HG03439 (cell line): Measurements from ENCODE around the gene OBP2B.
"Not testable (repeated sequence)": the region's sequence is repeated elsewhere in the genome, so short reads cannot be mapped to it uniquely, and the experiment has no call there.

Experiments
- ATAC-seq: cut with Tn5 transposase; IDR thresholded peaks from one replicate; pipeline ENCODE4 v1.9.1; 2021; ENCODE audit warnings: mild to moderate bottlenecking, moderate library complexity; ENCODE audit not compliant: unreplicated experiment

The OBP2B gene

GRCh38 chr9:133208880-133209300 is at the start of gene OBP2B:
TSS of gene OBP2B (minus strand) at chr9:133209250. CDS start at chr9:133209199, 51 bp downstream.
- ATAC-seq: not testable (repeated sequence)

GRCh38 chr9:133258061-133259015 is 49.3 kb upstream of the OBP2B start:
- no peak for ATAC-seq

- no peak for ATAC-seq
Measured at GRCh38 chr9:133257465-133257956, 48.5 kb upstream of the OBP2B start.

GRCh38 chr9:133256686-133257091 is 47.6 kb upstream of the OBP2B start:
- ATAC-seq: no peak

GRCh38 chr9:133256136-133256461 is 47.0 kb upstream of the OBP2B start:
- no peak for ATAC-seq

GRCh38 chr9:133255371-133256135 is 46.5 kb upstream of the OBP2B start:
- ATAC-seq: no peak

- ATAC-seq: no peak
Measured at GRCh38 chr9:133254471-133254870, 45.4 kb upstream of the OBP2B start.

- no peak for ATAC-seq
Measured at GRCh38 chr9:133253268-133253667, 44.2 kb upstream of the OBP2B start.

- no peak for ATAC-seq
Measured at GRCh38 chr9:133252301-133253020, 43.4 kb upstream of the OBP2B start.

- no peak for ATAC-seq
Measured at GRCh38 chr9:133251773-133252172, 42.7 kb upstream of the OBP2B start.

- not testable (repeated sequence) for ATAC-seq
Measured at GRCh38 chr9:133251221-133251620, 42.2 kb upstream of the OBP2B start.

GRCh38 chr9:133250741-133251170 is 41.7 kb upstream of the OBP2B start:
- no peak for ATAC-seq

- ATAC-seq: no peak
Measured at GRCh38 chr9:133249337-133249736, 40.3 kb upstream of the OBP2B start.

GRCh38 chr9:133248726-133249295 is 39.8 kb upstream of the OBP2B start:
- no peak for ATAC-seq

- ATAC-seq: no peak
Measured at GRCh38 chr9:133247632-133248031, 38.6 kb upstream of the OBP2B start.

- ATAC-seq: no peak
Measured at GRCh38 chr9:133246991-133247390, 37.9 kb upstream of the OBP2B start.

- no peak for ATAC-seq
Measured at GRCh38 chr9:133246562-133246961, 37.5 kb upstream of the OBP2B start.

GRCh38 chr9:133242991-133243390 is 33.9 kb upstream of the OBP2B start:
- no peak for ATAC-seq

- ATAC-seq: no peak
Measured at GRCh38 chr9:133242241-133242640, 33.2 kb upstream of the OBP2B start.

GRCh38 chr9:133239533-133240090 is 30.6 kb upstream of the OBP2B start:
- ATAC-seq: no peak
